Measurements from ENCODE around the gene EXOC6B.

Gene EXOC6B

GRCh38 chr2:72367530-72368225 is 458.2 kb downstream of the EXOC6B start:
- Mint-ChIP-seq H3K36me3 (peaks cover 7 to 36% of the 10 kb centered on the region in 2 donors), H3K27ac (no peak overlapping the region), H3K9me3 (peaks cover 0 to 7% of the 10 kb centered on the region in 2 donors), H3K4me3 (no peak overlapping the region), H3K4me1 (no peaks in the 10 kb centered on the region), H3K27me3 (no peaks in the 10 kb centered on the region)
- DNase-seq (no peak), ATAC-seq (replicated peaks) (no peak)

GRCh38 chr2:72363406-72363805 is 462.4 kb downstream of the EXOC6B start:
- H3K4me3 Mint-ChIP-seq: no peak overlapping the region
- peaks cover 0 to 2% of the 10 kb centered on the region in 2 donors for H3K9me3 Mint-ChIP-seq
- H3K4me1 Mint-ChIP-seq: no peaks in the 10 kb centered on the region
- no peaks in the 10 kb centered on the region for H3K27me3 Mint-ChIP-seq
- no peak for DNase-seq
- peaks cover 0 to 20% of the 10 kb centered on the region in 2 donors for H3K36me3 Mint-ChIP-seq
- ATAC-seq (replicated peaks): no peak
- H3K27ac Mint-ChIP-seq: no peak overlapping the region

DNA sequence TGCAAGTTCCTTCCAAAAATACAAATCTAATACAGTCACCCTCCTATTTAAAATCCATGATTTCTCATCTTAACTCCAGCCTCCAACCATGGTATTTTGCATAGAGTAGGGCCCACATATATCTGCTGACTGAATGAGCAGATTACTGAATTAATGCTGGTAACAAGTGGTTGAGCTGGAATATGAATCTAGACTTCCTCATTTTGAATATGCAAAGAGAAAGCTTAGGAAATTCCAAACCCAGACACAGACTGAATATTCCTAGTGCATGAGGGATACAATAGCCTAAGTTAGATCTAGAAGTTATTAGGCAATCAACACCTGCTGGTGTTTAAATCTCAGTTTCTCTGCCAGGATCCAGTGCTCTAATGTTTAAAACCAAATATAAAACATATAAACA is 463.1 kb downstream of the EXOC6B start:
- Mint-ChIP-seq H3K4me3 (no peak overlapping the region), H3K9me3 (no peaks in the 10 kb centered on the region), H3K27ac (no peak overlapping the region), H3K27me3 (no peaks in the 10 kb centered on the region), H3K36me3 (peaks cover 0 to 16% of the 10 kb centered on the region in 2 donors), H3K4me1 (no peaks in the 10 kb centered on the region)
- ATAC-seq (replicated peaks): no peak
- DNase-seq: no peak

DNA sequence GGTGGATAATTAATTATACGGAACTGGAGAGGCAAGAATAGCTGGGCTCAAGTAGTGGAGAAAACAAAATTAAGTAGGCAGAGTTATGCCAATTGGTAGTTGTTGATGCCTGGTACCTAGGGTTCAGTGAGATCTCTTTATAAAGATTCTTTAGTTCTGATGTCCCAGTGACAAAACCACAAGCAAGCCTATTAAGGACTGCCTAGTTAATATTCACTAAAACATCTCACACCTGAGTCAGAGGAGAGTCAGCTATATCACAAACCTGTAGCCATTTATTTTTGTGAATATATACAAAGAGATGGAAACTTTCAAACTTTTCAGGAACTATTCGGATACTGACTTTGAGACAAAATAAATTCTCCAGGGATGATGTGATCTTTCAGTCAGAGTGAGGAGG is 464.3 kb downstream of the EXOC6B start:
- no peaks in the 10 kb centered on the region for H3K4me1 Mint-ChIP-seq
- H3K27ac Mint-ChIP-seq: no peak overlapping the region
- H3K36me3 Mint-ChIP-seq: peaks cover 0 to 15% of the 10 kb centered on the region in 2 donors
- no peaks in the 10 kb centered on the region for H3K9me3 Mint-ChIP-seq
- DNase-seq (no peak), ATAC-seq (replicated peaks) (no peak)
- H3K27me3 Mint-ChIP-seq: no peaks in the 10 kb centered on the region
- H3K4me3 Mint-ChIP-seq: no peak overlapping the region

GRCh38 chr2:72361042-72361441 is 464.8 kb downstream of the EXOC6B start:
- Mint-ChIP-seq H3K27me3 (no peaks in the 10 kb centered on the region), H3K9me3 (no peaks in the 10 kb centered on the region), H3K4me3 (no peak overlapping the region), H3K36me3 (peaks cover 0 to 15% of the 10 kb centered on the region in 2 donors), H3K27ac (no peak overlapping the region), H3K4me1 (no peaks in the 10 kb centered on the region)
- DNase-seq: no peak
- ATAC-seq (replicated peaks): no peak

DNA sequence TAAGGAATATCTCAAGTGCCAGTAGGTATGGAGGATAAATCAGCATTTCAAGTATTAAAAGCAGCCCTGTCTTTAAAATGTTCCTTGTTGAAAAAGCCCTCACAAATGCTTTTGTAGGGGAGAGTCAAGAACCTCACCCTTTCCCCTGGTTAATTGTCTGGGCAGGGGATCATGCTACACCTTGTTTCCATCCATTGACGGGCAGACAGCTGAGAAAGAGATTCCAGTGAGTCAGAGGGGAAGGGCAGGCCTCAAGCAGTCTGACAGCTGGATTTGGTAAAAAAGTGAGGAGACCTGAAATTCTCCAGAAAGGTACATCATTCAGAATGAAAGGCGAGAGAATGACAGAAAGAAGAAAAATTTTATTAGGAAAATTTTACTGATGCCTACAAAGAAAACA is 475.0 kb downstream of the EXOC6B start:
- DNase-seq (no peak), ATAC-seq (replicated peaks) (no peak)
- Mint-ChIP-seq H3K9me3 (peaks cover 0 to 3% of the 10 kb centered on the region in 2 donors), H3K27me3 (no peaks in the 10 kb centered on the region), H3K4me1 (no peaks in the 10 kb centered on the region), H3K36me3 (peaks cover 0 to 3% of the 10 kb centered on the region in 2 donors), H3K4me3 (no peak overlapping the region), H3K27ac (no peak overlapping the region)

DNA sequence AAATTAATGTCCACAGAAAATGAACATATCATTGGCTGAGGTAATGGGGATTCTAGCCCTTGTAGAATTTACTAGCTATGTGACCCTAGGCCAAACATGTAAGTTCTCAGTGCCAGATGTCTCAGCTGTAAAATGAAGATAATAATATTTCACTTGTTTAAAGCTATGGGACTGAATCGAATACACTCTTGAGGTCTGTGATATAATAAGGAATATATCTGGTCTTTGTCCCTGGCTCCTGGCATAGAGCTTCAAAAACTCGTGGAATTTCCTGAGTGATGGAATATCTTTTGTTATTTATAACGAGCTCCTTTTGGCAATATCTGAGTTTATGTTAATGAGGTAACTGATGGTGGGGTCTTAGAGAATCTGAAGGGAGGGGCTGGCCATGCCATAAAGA is 476.8 kb downstream of the EXOC6B start:
- no peaks in the 10 kb centered on the region for H3K4me1 Mint-ChIP-seq
- H3K27me3 Mint-ChIP-seq: no peaks in the 10 kb centered on the region
- H3K9me3 Mint-ChIP-seq: peaks cover 6 to 10% of the 10 kb centered on the region in 2 donors
- no peak overlapping the region for H3K27ac Mint-ChIP-seq
- ATAC-seq (replicated peaks) (no peak), DNase-seq (no peak)
- no peak overlapping the region for H3K4me3 Mint-ChIP-seq
- peaks cover 6 to 11% of the 10 kb centered on the region in 2 donors for H3K36me3 Mint-ChIP-seq

GRCh38 chr2:72347081-72347480 is 478.8 kb downstream of the EXOC6B start:
- peaks cover 9 to 13% of the 10 kb centered on the region in 2 donors for H3K9me3 Mint-ChIP-seq
- ATAC-seq (replicated peaks) (no peak), DNase-seq (no peak)
- H3K27ac Mint-ChIP-seq: no peak overlapping the region
- no peaks in the 10 kb centered on the region for H3K27me3 Mint-ChIP-seq
- H3K4me3 Mint-ChIP-seq: no peak overlapping the region
- peaks cover 7 to 14% of the 10 kb centered on the region in 2 donors for H3K36me3 Mint-ChIP-seq
- H3K4me1 Mint-ChIP-seq: no peaks in the 10 kb centered on the region

- Mint-ChIP-seq H3K27ac (no peak overlapping the region), H3K9me3 (peaks cover 9 to 10% of the 10 kb centered on the region in 2 donors), H3K4me3 (no peak overlapping the region), H3K4me1 (no peaks in the 10 kb centered on the region), H3K36me3 (peaks cover 7 to 11% of the 10 kb centered on the region in 2 donors), H3K27me3 (no peaks in the 10 kb centered on the region)
- ATAC-seq (replicated peaks) (no peak), DNase-seq (no peak)
These were observed 484.2 kb downstream of the EXOC6B start for GRCh38 chr2:72341639-72342038.

DNA sequence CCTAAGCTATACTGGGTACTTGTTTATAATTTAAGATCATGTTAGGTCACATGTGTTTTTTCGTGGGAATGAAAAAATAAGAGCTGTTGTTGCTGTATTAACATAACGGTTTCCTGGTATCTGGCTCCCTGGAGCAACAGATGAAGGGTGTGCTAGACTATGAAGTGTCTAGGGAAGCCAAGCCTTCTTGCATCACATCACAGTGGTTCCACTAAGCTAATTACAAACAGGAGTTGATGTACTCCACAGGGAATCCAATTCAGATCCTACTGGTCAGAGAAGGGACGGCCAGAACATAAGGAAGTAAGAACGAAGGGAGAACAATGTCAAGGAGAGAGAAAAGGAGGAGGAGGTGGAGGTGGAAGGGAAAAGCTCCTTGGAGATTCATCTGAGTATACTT is 485.2 kb downstream of the EXOC6B start:
- no peak overlapping the region for H3K4me3 Mint-ChIP-seq
- no peak for DNase-seq
- no peaks in the 10 kb centered on the region for H3K4me1 Mint-ChIP-seq
- H3K36me3 Mint-ChIP-seq: peaks cover 7 to 11% of the 10 kb centered on the region in 2 donors
- H3K9me3 Mint-ChIP-seq: peaks cover 9 to 10% of the 10 kb centered on the region in 2 donors
- H3K27ac Mint-ChIP-seq: no peak overlapping the region
- H3K27me3 Mint-ChIP-seq: no peaks in the 10 kb centered on the region
- ATAC-seq (replicated peaks): no peak

DNA sequence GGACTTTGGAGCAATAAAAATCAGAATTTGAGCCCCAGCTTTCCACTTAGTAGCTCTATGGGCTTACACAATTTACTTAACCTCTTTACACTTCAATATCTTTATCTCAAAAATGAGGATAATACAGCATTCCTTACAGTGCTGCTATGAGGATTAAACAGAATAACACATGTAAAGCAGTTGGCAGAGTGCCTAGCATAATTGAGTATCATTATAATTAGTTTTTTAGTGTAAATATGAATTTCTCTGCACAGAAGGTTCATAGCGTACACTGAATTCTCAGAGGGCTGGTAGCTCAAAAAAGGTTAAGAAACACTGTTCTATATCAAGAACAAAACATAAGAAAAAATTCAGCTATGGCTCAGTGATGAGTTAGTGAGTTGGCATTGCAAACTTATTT is 487.8 kb downstream of the EXOC6B start:
- H3K36me3 Mint-ChIP-seq: no peaks in the 10 kb centered on the region
- no peak overlapping the region for H3K4me3 Mint-ChIP-seq
- no peak overlapping the region for H3K27ac Mint-ChIP-seq
- no peak for ATAC-seq (replicated peaks)
- no peaks in the 10 kb centered on the region for H3K27me3 Mint-ChIP-seq
- DNase-seq: no peak
- H3K4me1 Mint-ChIP-seq: no peaks in the 10 kb centered on the region
- H3K9me3 Mint-ChIP-seq: peaks cover 0 to 2% of the 10 kb centered on the region in 2 donors

DNA sequence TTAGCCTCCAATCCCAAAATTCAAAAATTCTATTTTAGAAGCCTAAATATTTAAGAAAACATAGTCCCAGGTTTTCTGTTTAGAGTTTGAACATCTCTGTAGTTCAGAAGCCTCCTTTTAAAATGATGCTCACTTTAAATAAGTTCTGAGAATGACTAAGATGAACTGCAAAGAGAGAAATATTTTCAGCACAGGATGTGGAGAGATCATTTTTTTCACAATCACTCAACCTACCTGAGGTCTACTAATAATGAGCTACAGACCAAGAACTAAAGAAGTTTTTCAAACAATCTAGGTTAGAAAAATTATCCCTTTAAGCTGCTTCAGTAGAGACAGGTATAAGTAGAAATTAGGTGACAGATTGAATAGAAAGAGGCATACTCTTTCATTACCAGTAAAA is 493.1 kb downstream of the EXOC6B start:
- H3K4me1 Mint-ChIP-seq: no peaks in the 10 kb centered on the region
- DNase-seq (no peak), ATAC-seq (replicated peaks) (no peak)
- no peak overlapping the region for H3K4me3 Mint-ChIP-seq
- H3K27ac Mint-ChIP-seq: no peak overlapping the region
- peaks cover 0 to 2% of the 10 kb centered on the region in 2 donors for H3K36me3 Mint-ChIP-seq
- no peaks in the 10 kb centered on the region for H3K9me3 Mint-ChIP-seq
- H3K27me3 Mint-ChIP-seq: no peaks in the 10 kb centered on the region

GRCh38 chr2:72330652-72331051 is 495.2 kb downstream of the EXOC6B start:
- H3K27ac Mint-ChIP-seq: no peak overlapping the region
- H3K4me3 Mint-ChIP-seq: no peak overlapping the region
- H3K36me3 Mint-ChIP-seq: peaks cover 0 to 2% of the 10 kb centered on the region in 2 donors
- DNase-seq: no peak
- H3K4me1 Mint-ChIP-seq: no peaks in the 10 kb centered on the region
- H3K27me3 Mint-ChIP-seq: no peaks in the 10 kb centered on the region
- no peaks in the 10 kb centered on the region for H3K9me3 Mint-ChIP-seq
- ATAC-seq (replicated peaks): no peak

DNA sequence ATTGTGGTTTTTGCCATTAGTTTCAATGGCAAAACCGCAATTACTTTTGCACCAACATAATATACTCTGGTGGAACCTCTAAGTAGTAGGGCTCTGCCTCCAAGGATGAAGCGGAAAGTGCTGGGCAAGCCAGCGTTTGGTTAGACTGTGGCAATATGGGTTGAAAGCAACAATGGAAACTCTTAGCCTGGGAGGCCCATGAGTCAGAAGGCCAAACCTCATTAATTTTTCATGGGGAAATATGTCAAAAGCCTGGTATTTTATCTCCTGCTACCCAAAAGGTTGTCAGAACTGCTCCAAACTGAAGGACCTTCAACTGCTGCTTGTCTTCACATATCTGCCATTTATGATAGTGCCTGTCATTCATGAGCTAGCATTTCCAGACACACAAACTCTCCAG is 499.1 kb downstream of the EXOC6B start:
- Mint-ChIP-seq H3K27me3 (no peaks in the 10 kb centered on the region), H3K27ac (no peak overlapping the region), H3K36me3 (peaks cover 0 to 5% of the 10 kb centered on the region in 2 donors), H3K9me3 (peaks cover 3 to 4% of the 10 kb centered on the region in 2 donors), H3K4me1 (no peaks in the 10 kb centered on the region), H3K4me3 (no peak overlapping the region)
- DNase-seq: no peak
- no peak for ATAC-seq (replicated peaks)

DNA sequence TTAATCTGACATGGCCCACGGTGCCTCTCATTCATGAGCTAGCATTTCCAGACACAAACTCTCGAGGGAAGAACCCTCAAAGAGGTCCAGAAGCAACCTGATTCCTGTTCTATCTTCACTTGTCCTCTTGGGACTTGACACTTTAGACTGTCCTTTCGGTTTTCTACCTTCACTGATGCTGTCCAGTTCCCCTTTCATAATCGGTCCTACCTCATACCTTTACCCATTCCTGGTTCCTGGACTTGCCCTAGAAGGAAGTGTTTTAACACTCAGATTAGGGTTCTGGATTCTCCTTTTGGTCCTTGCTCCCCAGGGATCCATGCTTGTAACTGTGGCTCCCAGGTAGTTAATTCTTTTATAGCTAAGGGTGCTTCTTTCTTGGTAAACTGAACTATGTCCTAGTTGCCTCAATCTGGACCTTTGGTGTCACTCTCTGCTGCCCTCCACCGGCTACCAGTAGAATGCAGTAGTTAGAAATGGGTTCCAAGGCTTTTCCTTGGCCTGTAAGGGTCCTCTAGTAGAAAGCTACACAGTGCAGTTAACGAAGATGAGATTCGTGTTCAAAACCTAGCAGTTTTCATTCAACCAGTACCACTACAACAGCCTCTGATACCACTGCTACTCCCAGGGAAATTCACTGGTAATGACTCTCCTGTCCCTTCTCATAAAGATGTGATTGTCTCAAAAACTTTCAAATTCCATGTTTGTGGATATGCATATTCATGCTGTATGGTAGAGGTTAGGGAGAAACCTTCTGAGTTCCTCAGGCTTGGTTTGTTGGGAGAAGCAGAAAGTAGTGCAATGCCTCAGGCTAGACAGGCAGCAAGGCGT is 500.0 kb downstream of the EXOC6B start:
- H3K9me3 Mint-ChIP-seq: peaks cover 3 to 4% of the 10 kb centered on the region in 2 donors
- no peak overlapping the region for H3K4me3 Mint-ChIP-seq
- no peaks in the 10 kb centered on the region for H3K27me3 Mint-ChIP-seq
- no peak overlapping the region for H3K27ac Mint-ChIP-seq
- no peaks in the 10 kb centered on the region for H3K4me1 Mint-ChIP-seq
- no peak for DNase-seq
- no peak for ATAC-seq (replicated peaks)
- peaks cover 0 to 5% of the 10 kb centered on the region in 2 donors for H3K36me3 Mint-ChIP-seq
